COR-L47 (cell line): ENCODE results near the gene PLCB1.
"Not testable (repeated sequence)": the region's sequence is repeated elsewhere in the genome, so short reads cannot be mapped to it uniquely, and the experiment has no call there.

Experiments
- DNase-seq: peaks from one replicate; lab custom pipeline; 2025; lab: John Stamatoyannopoulos, UW

PLCB1 gene

GRCh38 chr20:8545212-8545611 lies 413.1 kb downstream of the PLCB1 start:
- DNase-seq, result no peak

GRCh38 chr20:8547035-8547650 lies 415.1 kb downstream of the PLCB1 start:
- DNase-seq, result no peak

- DNase-seq, result no peak
Observed at GRCh38 chr20:8547968-8548588, 416.0 kb downstream of the PLCB1 start.

GRCh38 chr20:8549192-8549591 lies 417.1 kb downstream of the PLCB1 start:
- DNase-seq, result no peak

- no peak for DNase-seq
Observed at GRCh38 chr20:8557711-8558110, 425.6 kb downstream of the PLCB1 start.

- DNase-seq, result no peak
Observed at GRCh38 chr20:8562356-8562755, 430.3 kb downstream of the PLCB1 start.

GRCh38 chr20:8568075-8568474 lies 436.0 kb downstream of the PLCB1 start:
- DNase-seq, result no peak

- DNase-seq, result no peak
Observed at GRCh38 chr20:8569766-8570165, 437.7 kb downstream of the PLCB1 start.

- no peak for DNase-seq
Observed at GRCh38 chr20:8571611-8572010, 439.5 kb downstream of the PLCB1 start.

- DNase-seq, result no peak
Observed at GRCh38 chr20:8573686-8574085, 441.6 kb downstream of the PLCB1 start.

- DNase-seq, result no peak
Observed at GRCh38 chr20:8575114-8575513, 443.0 kb downstream of the PLCB1 start.

- no peak for DNase-seq
Observed at GRCh38 chr20:8578161-8578865, 446.2 kb downstream of the PLCB1 start.

- DNase-seq, result no peak
Observed at GRCh38 chr20:8579035-8579434, 447.0 kb downstream of the PLCB1 start.

GRCh38 chr20:8581446-8582183 lies 449.5 kb downstream of the PLCB1 start:
- no peak for DNase-seq

- DNase-seq, result no peak
Observed at GRCh38 chr20:8583012-8583565, 451.0 kb downstream of the PLCB1 start.

- DNase-seq, result no peak
Observed at GRCh38 chr20:8583566-8584043, 451.5 kb downstream of the PLCB1 start.

GRCh38 chr20:8587251-8587650 lies 455.2 kb downstream of the PLCB1 start:
- no peak for DNase-seq

GRCh38 chr20:8587810-8588209 lies 455.7 kb downstream of the PLCB1 start:
- DNase-seq, result no peak

- no peak for DNase-seq
Observed at GRCh38 chr20:8589956-8590355, 457.9 kb downstream of the PLCB1 start.

- not testable (repeated sequence) for DNase-seq
Observed at GRCh38 chr20:8600910-8601541, 469.0 kb downstream of the PLCB1 start.

GRCh38 chr20:8601542-8601912 lies 469.5 kb downstream of the PLCB1 start:
- no peak for DNase-seq
